Left ventricle myocardium inferior (tissue), 1 donor: Measurements from ENCODE around the gene SOD2. TPM values are rescaled to one million over a fixed set of nuclear protein-coding genes. Genes with fewer than 3 reads are reported as not detected.
"Not testable (repeated sequence)": the region's sequence is repeated elsewhere in the genome, so short reads cannot be mapped to it uniquely, and the experiment has no call there.

Experiments used
- DNase-seq: peaks from one replicate; pipeline ENCODE4 v3.0.0-alpha.2; 2020
- H3K27ac ChIP-seq: fragments of 200-600 bp; replicated peaks from 2 replicates; pipeline ENCODE4 v1.8.0; 2021
- H3K27me3 ChIP-seq: fragments of 200-600 bp; 2 replicates; pipeline ENCODE4 v1.8.0; 2021; ENCODE audit warnings: low read depth
- H3K36me3 ChIP-seq: fragments of 200-600 bp; 2 replicates; pipeline ENCODE4 v1.8.0; 2021
- H3K4me1 ChIP-seq: fragments of 200-600 bp; 2 replicates; pipeline ENCODE4 v1.8.0; 2021
- H3K4me3 ChIP-seq: fragments of 200-600 bp; 2 replicates; pipeline ENCODE4 v1.8.0; 2021; ENCODE audit warnings: mild to moderate bottlenecking, moderate library complexity
- H3K9me3 ChIP-seq: fragments of 200-600 bp; replicated peaks from 2 replicates; pipeline ENCODE4 v1.8.0; 2021
- CTCF ChIP-seq: fragments of 200-600 bp; IDR thresholded peaks from 2 replicates; pipeline ENCODE4 v1.8.0; 2021; ENCODE audit warnings: antibody characterized with exemption, mild to moderate bottlenecking, borderline replicate concordance
- intact Hi-C: fragments of 100-400 bp; cut with micrococcal nuclease; formaldehyde crosslinking; loops from one replicate; pipeline ENCODE4 v1.11.0; 2022
- total RNA-seq: library from RNA; stranded (reverse); fragmentation: NEBNext Ultra II Directional; extraction: Animal tissue kit (Norgen Biotek cat#: 25700); gene quantifications from one replicate; pipeline ENCODE4 v1.2.1, GENCODE V29; 2021
- donor health status: DM: no; HTN: yes; CAD: no; lungs with severe emphysema.

The SOD2 gene
- total RNA-seq, 1 donor from 2014 or later, result 1,000 TPM

GRCh38 chr6:159715166-159715565 lies 22.1 kb upstream of the SOD2 start:
- Histone ChIP-seq H3K4me1 (peaks cover 41% of the 10 kb centered on the region), H3K36me3 (no peaks in the 10 kb centered on the region), H3K4me3 (no peak overlapping the region), H3K27ac (peak overlapping the region; percentile 80), H3K9me3 (no peaks in the 10 kb centered on the region), H3K27me3 (no peaks in the 10 kb centered on the region)
- intact Hi-C loops, result no loop called here
- no peak for DNase-seq
- TF ChIP-seq CTCF, result no peak

- H3K27ac ChIP-seq, result peak overlapping the region; percentile 80
- peaks cover under 1% of the 10 kb centered on the region for H3K9me3 ChIP-seq
- H3K36me3 ChIP-seq, result no peaks in the 10 kb centered on the region
- DNase-seq, result no peak
- H3K27me3 ChIP-seq, result no peaks in the 10 kb centered on the region
- no peak for TF ChIP-seq CTCF
- H3K4me1 ChIP-seq, result peaks cover 41% of the 10 kb centered on the region
- no peak overlapping the region for H3K4me3 ChIP-seq
- intact Hi-C loops, result no loop called here
Observed at GRCh38 chr6:159714404-159714803, 21.4 kb upstream of the SOD2 start.

- H3K9me3 ChIP-seq, result peaks cover 4% of the 10 kb centered on the region
- no peaks in the 10 kb centered on the region for H3K27me3 ChIP-seq
- H3K4me1 ChIP-seq, result peaks cover 41% of the 10 kb centered on the region
- H3K27ac ChIP-seq, result no peak overlapping the region
- DNase-seq, result no peak
- TF ChIP-seq CTCF, result no peak
- intact Hi-C loops, result no loop called here
- H3K4me3 ChIP-seq, result no peak overlapping the region
- H3K36me3 ChIP-seq, result no peaks in the 10 kb centered on the region
Observed at GRCh38 chr6:159713984-159714383, 20.9 kb upstream of the SOD2 start.

GRCh38 chr6:159712389-159712788 lies 19.3 kb upstream of the SOD2 start:
- H3K4me3 ChIP-seq, intact Hi-C loops, H3K36me3 ChIP-seq, H3K27ac ChIP-seq, H3K27me3 ChIP-seq, H3K9me3 ChIP-seq, DNase-seq: not testable (repeated sequence)
- H3K4me1 ChIP-seq, result peaks cover 34% of the 10 kb centered on the region

GRCh38 chr6:159710603-159711002 lies 17.6 kb upstream of the SOD2 start:
- H3K4me1 ChIP-seq, result peaks cover 16% of the 10 kb centered on the region
- H3K27me3 ChIP-seq, H3K4me3 ChIP-seq, H3K36me3 ChIP-seq, DNase-seq, H3K27ac ChIP-seq, intact Hi-C loops, H3K9me3 ChIP-seq: not testable (repeated sequence)

- intact Hi-C loops, result no loop called here
- no peak for DNase-seq
- Histone ChIP-seq H3K27me3 (no peaks in the 10 kb centered on the region), H3K4me1 (peaks cover 15% of the 10 kb centered on the region), H3K36me3 (peaks cover 7% of the 10 kb centered on the region), H3K4me3 (no peak overlapping the region), H3K27ac (peak overlapping the region; percentile 53), H3K9me3 (peaks cover 6% of the 10 kb centered on the region)
- no peak for TF ChIP-seq CTCF
Observed at GRCh38 chr6:159701413-159701999, 8.5 kb upstream of the SOD2 start.

- Histone ChIP-seq H3K4me1 (peaks cover 15% of the 10 kb centered on the region), H3K36me3 (peaks cover 7% of the 10 kb centered on the region), H3K4me3 (no peak overlapping the region), H3K9me3 (peaks cover 6% of the 10 kb centered on the region), H3K27me3 (no peaks in the 10 kb centered on the region), H3K27ac (peak overlapping the region; percentile 53)
- no peak for TF ChIP-seq CTCF
- no peak for DNase-seq
- intact Hi-C loops, result no loop called here
Observed at GRCh38 chr6:159700970-159701369, 7.9 kb upstream of the SOD2 start.
